Hippocampal formation (tissue), 2 donors: Measurements from ENCODE around the gene CSGALNACT2.

Experiments
- DNase-seq, 2 donors: peaks; one replicate each; lab custom pipeline; 2025; lab: John Stamatoyannopoulos, UW

Gene CSGALNACT2

GRCh38 chr10:43186150-43186549 is 47.9 kb downstream of the CSGALNACT2 start:
- DNase-seq = no peak

- no peak for DNase-seq
Observed at GRCh38 chr10:43187213-43187612, 49.0 kb downstream of the CSGALNACT2 start.

GRCh38 chr10:43188702-43189101 is 50.5 kb downstream of the CSGALNACT2 start:
- DNase-seq = no peak

- DNase-seq = no peak
Observed at GRCh38 chr10:43190289-43190688, 52.0 kb downstream of the CSGALNACT2 start.

GRCh38 chr10:43190775-43191174 is 52.5 kb downstream of the CSGALNACT2 start:
- DNase-seq = peak in 1 of 2 donors; percentile 49

GRCh38 chr10:43192884-43193283 is 54.6 kb downstream of the CSGALNACT2 start:
- DNase-seq = no peak

- no peak for DNase-seq
Observed at GRCh38 chr10:43193496-43194080, 55.3 kb downstream of the CSGALNACT2 start.

- DNase-seq = no peak
Observed at GRCh38 chr10:43194266-43194665, 56.0 kb downstream of the CSGALNACT2 start.

- DNase-seq = no peak
Observed at GRCh38 chr10:43194859-43195258, 56.6 kb downstream of the CSGALNACT2 start.

GRCh38 chr10:43195557-43195956 is 57.3 kb downstream of the CSGALNACT2 start:
- DNase-seq = no peak

- DNase-seq = no peak
Observed at GRCh38 chr10:43196131-43196980, 58.1 kb downstream of the CSGALNACT2 start.

- no peak for DNase-seq
Observed at GRCh38 chr10:43196981-43197833, 59.0 kb downstream of the CSGALNACT2 start.

GRCh38 chr10:43197834-43198681 is 59.8 kb downstream of the CSGALNACT2 start:
- DNase-seq = no peak

- DNase-seq = no peak
Observed at GRCh38 chr10:43198682-43199005, 60.4 kb downstream of the CSGALNACT2 start.

GRCh38 chr10:43199088-43199683 is 60.9 kb downstream of the CSGALNACT2 start:
- no peak for DNase-seq

- DNase-seq = no peak
Observed at GRCh38 chr10:43199684-43200537, 61.7 kb downstream of the CSGALNACT2 start.

- no peak for DNase-seq
Observed at GRCh38 chr10:43200538-43201390, 62.5 kb downstream of the CSGALNACT2 start.

- no peak for DNase-seq
Observed at GRCh38 chr10:43201545-43202131, 63.4 kb downstream of the CSGALNACT2 start.

GRCh38 chr10:43202224-43202656 is 64.0 kb downstream of the CSGALNACT2 start:
- peak in 1 of 2 donors; percentile 5 for DNase-seq
